GM19023 (cell line): Measurements from ENCODE around the gene GCM1.

Source experiments
- ATAC-seq: cut with Tn5 transposase; IDR thresholded peaks from one replicate; pipeline ENCODE4 v1.9.1; 2021; ENCODE audit warnings: mild to moderate bottlenecking, moderate library complexity; ENCODE audit not compliant: unreplicated experiment

Gene GCM1

GRCh38 chr6:53154071-53154470 is 5.4 kb upstream of the GCM1 start:
- no peak for ATAC-seq

- no peak for ATAC-seq
Observed at GRCh38 chr6:53152576-53152975, 3.9 kb upstream of the GCM1 start.

- no peak for ATAC-seq
Observed at GRCh38 chr6:53151676-53152075, 3.0 kb upstream of the GCM1 start.

DNA sequence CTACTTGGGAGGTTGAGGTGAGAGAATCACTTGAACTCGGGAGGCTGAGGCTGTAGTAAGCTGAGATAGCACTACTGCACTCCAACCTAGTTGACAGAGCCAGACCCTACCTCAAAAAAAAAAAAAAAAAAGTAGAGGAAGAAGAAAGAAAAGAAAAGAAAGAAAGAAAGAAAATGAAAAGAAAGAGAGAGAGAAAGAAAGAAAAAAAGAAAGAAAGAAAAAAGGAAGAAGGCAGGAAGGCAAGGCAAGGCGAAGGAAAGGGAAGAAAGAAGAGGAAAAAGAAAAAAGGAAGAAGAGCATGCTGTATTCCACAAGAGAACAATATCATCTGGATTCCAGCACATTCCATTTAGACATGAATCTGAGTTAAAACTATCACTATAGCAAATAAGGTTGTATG is 3.8 kb downstream of the GCM1 start:
- ATAC-seq: no peak

- ATAC-seq: no peak
Observed at GRCh38 chr6:53143710-53144109, 4.9 kb downstream of the GCM1 start.

DNA sequence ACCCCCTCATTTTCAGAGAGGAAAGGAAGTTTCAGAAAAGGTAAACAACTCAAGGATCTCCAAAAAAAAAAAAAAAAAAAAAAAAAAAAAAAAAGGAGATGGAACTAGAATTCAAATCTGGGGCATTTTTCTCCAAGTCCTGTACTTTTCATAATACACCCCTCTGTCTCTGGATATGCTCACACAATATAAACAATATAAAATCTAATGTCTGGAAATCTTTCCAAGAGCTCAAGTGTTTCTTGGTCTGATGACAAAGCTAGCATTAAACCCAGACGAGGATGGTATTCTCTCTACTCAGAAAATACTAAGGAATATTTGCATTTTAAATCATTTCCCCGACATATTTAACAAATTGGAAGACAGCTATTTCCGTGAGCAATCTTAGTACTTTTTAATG is 5.8 kb downstream of the GCM1 start:
- no peak for ATAC-seq

- ATAC-seq: no peak
Observed at GRCh38 chr6:53139841-53140413, 8.7 kb downstream of the GCM1 start.

DNA sequence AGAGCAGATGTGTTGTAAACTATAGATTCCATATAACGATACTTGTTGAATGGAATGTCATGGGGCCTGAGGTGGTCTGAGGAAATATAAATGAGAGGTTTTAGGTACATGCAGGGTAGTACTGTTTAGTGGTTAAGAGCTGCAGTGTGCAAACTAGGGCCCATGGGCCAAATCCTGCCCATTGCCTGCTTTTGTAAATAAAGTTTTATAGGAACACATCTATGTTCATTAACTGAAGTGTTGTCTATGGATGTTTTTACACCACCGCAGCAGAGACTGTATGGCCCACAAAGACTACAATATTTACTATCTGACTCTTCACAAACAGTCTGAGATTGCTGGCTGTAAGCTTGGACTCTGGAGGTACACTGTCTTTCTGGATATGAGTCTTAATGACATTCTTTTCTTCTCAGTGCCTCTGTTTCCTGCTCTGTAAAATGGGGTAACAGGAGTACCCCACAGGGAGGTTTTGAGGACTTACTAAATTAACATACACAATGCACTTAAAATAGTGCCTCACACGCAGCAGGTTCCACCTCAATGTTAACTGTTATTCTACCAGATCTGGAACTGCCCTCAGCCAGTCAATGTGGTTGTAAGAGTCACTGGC is 12.5 kb downstream of the GCM1 start:
- ATAC-seq: no peak

- ATAC-seq: no peak
Observed at GRCh38 chr6:53134601-53135235, 13.9 kb downstream of the GCM1 start.

GRCh38 chr6:53133961-53134360 is 14.7 kb downstream of the GCM1 start:
- ATAC-seq: no peak

DNA sequence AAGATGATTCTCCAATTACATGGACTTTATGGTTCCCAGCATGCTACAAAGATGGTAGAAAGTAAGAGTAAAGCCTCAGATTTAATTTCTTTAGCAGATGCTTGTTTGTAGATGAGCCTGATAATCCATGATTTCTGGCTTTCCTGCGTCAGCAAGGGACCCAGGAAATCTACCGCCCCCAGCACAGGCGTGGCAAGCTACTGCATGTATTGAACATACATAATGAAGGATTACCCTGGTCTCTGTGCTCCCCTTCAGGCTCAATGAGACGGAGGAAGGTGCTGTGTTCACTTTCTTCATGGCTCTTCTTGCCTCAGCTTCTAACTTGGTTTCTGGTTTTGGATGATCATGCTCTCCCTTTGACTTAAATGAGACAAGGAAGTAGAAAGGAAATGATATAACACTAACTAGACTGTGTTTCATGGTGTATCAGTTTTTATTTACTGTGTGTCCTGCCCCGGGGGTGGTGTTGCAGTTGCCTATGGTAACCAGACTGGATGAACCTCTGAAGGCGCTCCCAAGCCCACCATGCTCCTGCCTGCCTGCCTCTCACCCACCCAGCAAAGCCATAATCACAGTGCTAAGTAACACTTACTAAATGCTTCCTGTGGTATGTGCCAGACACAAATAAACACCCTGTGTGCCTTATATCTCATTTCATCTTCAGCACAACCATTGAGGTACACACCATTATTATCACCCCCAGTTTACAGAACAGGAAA is 17.9 kb downstream of the GCM1 start:
- ATAC-seq: no peak

DNA sequence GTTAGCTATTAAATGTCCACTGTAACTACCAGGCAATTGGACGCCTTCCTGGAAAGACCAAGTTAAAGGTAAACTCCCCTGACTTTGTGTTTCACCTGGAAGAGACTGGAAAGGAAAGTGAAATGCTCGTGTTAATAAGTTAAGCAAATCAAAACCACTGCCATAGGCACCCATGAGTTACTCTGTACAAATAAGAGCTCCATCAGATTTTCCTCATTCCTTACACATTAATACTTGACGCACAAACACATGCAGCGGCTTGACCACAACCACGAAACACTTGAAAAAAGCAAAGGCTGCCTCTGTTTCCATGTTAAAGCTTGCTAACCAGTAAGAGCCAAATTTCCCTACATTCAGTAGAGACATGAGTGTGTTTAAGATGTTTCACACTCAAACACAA is 19.8 kb downstream of the GCM1 start:
- ATAC-seq: no peak

GRCh38 chr6:53125276-53125675 is 23.4 kb downstream of the GCM1 start:
- no peak for ATAC-seq

DNA sequence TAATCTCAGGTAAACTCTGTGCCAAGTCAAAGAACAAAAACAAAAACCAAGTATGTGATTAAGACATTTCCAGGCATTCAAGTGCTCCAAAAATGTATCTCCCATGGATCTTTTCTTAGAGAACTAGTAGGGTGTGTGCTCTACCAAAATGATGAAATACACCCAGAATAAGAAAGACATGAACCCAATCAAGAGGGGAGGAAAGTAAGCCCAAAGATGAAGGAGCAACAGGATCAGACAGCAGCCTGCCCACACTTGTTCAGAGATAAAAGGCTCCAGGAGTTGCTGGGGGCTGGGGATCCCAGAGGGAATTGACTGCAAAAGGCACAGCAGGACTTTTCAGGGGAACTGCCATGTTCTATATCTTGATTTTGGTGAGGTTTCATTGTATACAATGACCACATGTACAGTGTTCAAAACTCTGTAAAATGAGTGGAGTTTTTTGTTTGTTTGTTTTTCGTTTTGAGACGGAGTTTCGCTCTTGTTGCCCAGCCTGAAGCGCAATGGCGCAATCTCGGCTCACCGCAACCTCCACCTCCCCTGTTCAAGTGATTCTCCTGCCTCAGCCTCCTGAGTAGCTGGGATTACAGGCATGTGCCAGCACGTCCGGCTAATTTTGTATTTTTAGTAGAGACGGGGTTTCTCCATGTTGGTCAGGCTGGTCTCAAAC is 24.4 kb downstream of the GCM1 start:
- ATAC-seq: no peak

- ATAC-seq: no peak
Observed at GRCh38 chr6:53119772-53120409, 28.8 kb downstream of the GCM1 start.

- no peak for ATAC-seq
Observed at GRCh38 chr6:53119349-53119748, 29.3 kb downstream of the GCM1 start.

DNA sequence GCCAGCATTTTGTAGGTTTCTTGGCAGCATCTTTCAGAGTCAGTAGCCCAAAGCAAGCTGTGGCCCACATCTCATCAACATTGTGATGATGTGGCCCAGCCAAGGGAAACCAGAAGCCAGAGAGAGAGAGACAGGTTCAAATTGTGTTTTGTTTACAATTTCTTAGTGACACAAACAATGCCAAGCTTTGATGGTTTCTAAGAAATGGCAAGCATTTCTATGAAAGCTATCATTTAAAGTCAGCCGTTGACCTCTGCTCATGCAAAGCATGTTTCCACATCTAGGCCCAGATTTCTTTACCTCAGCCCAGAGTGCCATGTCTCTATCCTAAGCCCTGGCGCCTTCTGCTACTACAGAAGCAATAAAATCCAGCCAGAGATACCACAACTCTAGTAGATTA is 32.9 kb downstream of the GCM1 start:
- ATAC-seq: no peak

- ATAC-seq: no peak
Observed at GRCh38 chr6:53115113-53115512, 33.5 kb downstream of the GCM1 start.

GRCh38 chr6:53113742-53114141 is 34.9 kb downstream of the GCM1 start:
- no peak for ATAC-seq

GRCh38 chr6:53112871-53113270 is 35.8 kb downstream of the GCM1 start:
- ATAC-seq: no peak

GRCh38 chr6:53112404-53112803 is 36.2 kb downstream of the GCM1 start:
- ATAC-seq: no peak
